ENCODE data around the gene SCYGR4. TPM values are rescaled to one million over a fixed set of nuclear protein-coding genes. Genes with fewer than 3 reads are reported as not detected.
"Not testable (repeated sequence)": the region's sequence is repeated elsewhere in the genome, so short reads cannot be mapped to it uniquely, and the experiment has no call there.

Gene SCYGR4
- total RNA-seq, 1 donor from 2014 or later = not detected

- FAIRE-seq = no peak
- DNase-seq (ENCODE audit: low spot score in 2 of 2) = no peak
Measured at GRCh38 chr2:227665189-227665940, 48.1 kb downstream of the SCYGR4 start.

- not testable (repeated sequence) for FAIRE-seq
Measured at GRCh38 chr2:227666631-227667170, 49.4 kb downstream of the SCYGR4 start, which contains the start of gene SCYGR5. TSS of gene SCYGR5 (plus strand) at chr2:227666804. CDS start at chr2:227666804, 0 bp downstream.

More at GRCh38 chr2:227666631-227667170, 49.4 kb downstream of the SCYGR4 start, which contains the start of gene SCYGR5:
- DNase-seq (ENCODE audit: low spot score in 2 of 2) = not testable (repeated sequence)

Other genes with a start within 250 kb of the SCYGR4 start
- gene TM4SF20, start 238.2 kb upstream of the SCYGR4 start, total RNA-seq = not detected
- not detected for gene SCYGR1, start 229.5 kb upstream of the SCYGR4 start, total RNA-seq
- gene AGFG1, start 145.3 kb upstream of the SCYGR4 start, total RNA-seq = 73.0 TPM
- gene SCYGR2, start 18.6 kb upstream of the SCYGR4 start, total RNA-seq = not detected
- not detected for gene SCYGR3, start 2.7 kb upstream of the SCYGR4 start, total RNA-seq
- not detected for gene SCYGR5, start 49.3 kb downstream of the SCYGR4 start, total RNA-seq
- 2.0 TPM for gene SLC19A3, start 100.5 kb downstream of the SCYGR4 start, total RNA-seq
- gene SCYGR6, start 107.3 kb downstream of the SCYGR4 start, total RNA-seq = not detected
- not detected for gene SCYGR7, start 110.8 kb downstream of the SCYGR4 start, total RNA-seq
- not detected for gene SCYGR8, start 128.4 kb downstream of the SCYGR4 start, total RNA-seq
- not detected for gene CCL20, start 196.3 kb downstream of the SCYGR4 start, total RNA-seq